SU-DHL-6 (cell line): ENCODE data around the gene CIB1.

Experiments used
- EZH2phosphoT487 ChIP-seq: fragments of 200-600 bp; sonication (generic), shearing (Covaris generic); conservative IDR thresholded peaks from 2 replicates; pipeline ENCODE4 v1.6.1; 2018; ENCODE audit warnings: mild to moderate bottlenecking, antibody characterized with exemption, low read length, moderate library complexity, mixed read lengths
- TF ChIP-seq, protein P1 (sequence below): fragments of 200-600 bp; sonication (generic); IDR thresholded peaks from one replicate; pipeline ENCODE4 v1.5.1; 2017; ENCODE audit warnings: antibody characterized with exemption, mild to moderate bottlenecking, low read length, moderate library complexity; ENCODE audit not compliant: insufficient read depth, poor library complexity, severe bottlenecking

- TF ChIP-seq, protein P1, sequence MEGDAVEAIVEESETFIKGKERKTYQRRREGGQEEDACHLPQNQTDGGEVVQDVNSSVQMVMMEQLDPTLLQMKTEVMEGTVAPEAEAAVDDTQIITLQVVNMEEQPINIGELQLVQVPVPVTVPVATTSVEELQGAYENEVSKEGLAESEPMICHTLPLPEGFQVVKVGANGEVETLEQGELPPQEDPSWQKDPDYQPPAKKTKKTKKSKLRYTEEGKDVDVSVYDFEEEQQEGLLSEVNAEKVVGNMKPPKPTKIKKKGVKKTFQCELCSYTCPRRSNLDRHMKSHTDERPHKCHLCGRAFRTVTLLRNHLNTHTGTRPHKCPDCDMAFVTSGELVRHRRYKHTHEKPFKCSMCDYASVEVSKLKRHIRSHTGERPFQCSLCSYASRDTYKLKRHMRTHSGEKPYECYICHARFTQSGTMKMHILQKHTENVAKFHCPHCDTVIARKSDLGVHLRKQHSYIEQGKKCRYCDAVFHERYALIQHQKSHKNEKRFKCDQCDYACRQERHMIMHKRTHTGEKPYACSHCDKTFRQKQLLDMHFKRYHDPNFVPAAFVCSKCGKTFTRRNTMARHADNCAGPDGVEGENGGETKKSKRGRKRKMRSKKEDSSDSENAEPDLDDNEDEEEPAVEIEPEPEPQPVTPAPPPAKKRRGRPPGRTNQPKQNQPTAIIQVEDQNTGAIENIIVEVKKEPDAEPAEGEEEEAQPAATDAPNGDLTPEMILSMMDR: no peak
- TF ChIP-seq EZH2phosphoT487: no peak
These were observed 24.1 kb downstream of the CIB1 start for GRCh38 chr15:90209591-90209990.
